ENCODE data around the gene ALKBH2. TPM values are rescaled to one million over a fixed set of nuclear protein-coding genes. Genes with fewer than 3 reads are reported as not detected.
"Not testable (repeated sequence)": the region's sequence is repeated elsewhere in the genome, so short reads cannot be mapped to it uniquely, and the experiment has no call there.

ALKBH2 gene
- polyA plus RNA-seq, 1 experiment, result 13.2 TPM

GRCh38 chr12:109056891-109057290 lies 36.4 kb downstream of the ALKBH2 start:
- no peak overlapping the region for H3K4me3 ChIP-seq (ENCODE audit: low read depth, low read length)
- no peak overlapping the region for H3K27ac ChIP-seq (ENCODE audit: low read depth, low read length)
- no peaks in the 10 kb centered on the region for H3K9me3 ChIP-seq (ENCODE audit: control insufficient read depth, insufficient read depth, low read length)
- ChIA-PET POLR2A (no interaction called here), CTCF (no interaction called here)
- no peaks in the 10 kb centered on the region for H3K27me3 ChIP-seq (ENCODE audit: control insufficient read depth, insufficient read depth, low read length)
- no peak for DNase-seq (ENCODE audit: low read depth, low spot score)
- TF ChIP-seq CTCF (IDR thresholded peaks at IDR 0.05; ENCODE audit: low read depth, low read length), result no peak

DNA sequence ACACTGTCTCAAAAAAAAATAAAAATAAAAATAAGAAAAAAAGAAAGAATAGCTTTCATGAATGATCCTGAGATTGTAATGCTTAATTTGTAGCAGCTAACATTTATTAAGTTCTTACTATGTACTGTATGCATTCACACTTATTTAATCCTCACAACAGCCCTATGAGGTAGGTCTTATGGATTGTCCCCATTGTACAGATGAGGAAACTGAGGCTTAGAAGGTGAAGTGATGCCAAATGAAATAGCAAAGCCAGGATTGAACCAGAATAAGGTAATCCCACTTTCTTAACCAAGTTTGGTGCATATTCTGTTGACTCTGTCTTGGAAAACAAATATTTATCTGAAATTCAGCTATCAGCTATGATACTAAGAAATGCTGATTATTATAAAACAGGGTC lies 38.8 kb downstream of the ALKBH2 start:
- no peak overlapping the region for H3K27ac ChIP-seq (ENCODE audit: low read depth, low read length)
- no peak overlapping the region for H3K4me3 ChIP-seq (ENCODE audit: low read depth, low read length)
- no peaks in the 10 kb centered on the region for H3K9me3 ChIP-seq (ENCODE audit: control insufficient read depth, insufficient read depth, low read length)
- no peak for TF ChIP-seq CTCF (IDR thresholded peaks at IDR 0.05; ENCODE audit: low read depth, low read length)
- H3K27me3 ChIP-seq (ENCODE audit: control insufficient read depth, insufficient read depth, low read length), result no peaks in the 10 kb centered on the region
- POLR2A ChIA-PET, result interaction anchor here (0.7 kb wide), 1 partner anchor 204 kb away, joined by 3 read pairs; no protein-coding TSS in a partner anchor
- no peak for DNase-seq (ENCODE audit: low read depth, low spot score)
- CTCF ChIA-PET, result interaction anchor here (1.0 to 1.7 kb wide), 2 partner anchors 38 to 57 kb away, joined by 4 to 8 read pairs; no protein-coding TSS in a partner anchor

DNA sequence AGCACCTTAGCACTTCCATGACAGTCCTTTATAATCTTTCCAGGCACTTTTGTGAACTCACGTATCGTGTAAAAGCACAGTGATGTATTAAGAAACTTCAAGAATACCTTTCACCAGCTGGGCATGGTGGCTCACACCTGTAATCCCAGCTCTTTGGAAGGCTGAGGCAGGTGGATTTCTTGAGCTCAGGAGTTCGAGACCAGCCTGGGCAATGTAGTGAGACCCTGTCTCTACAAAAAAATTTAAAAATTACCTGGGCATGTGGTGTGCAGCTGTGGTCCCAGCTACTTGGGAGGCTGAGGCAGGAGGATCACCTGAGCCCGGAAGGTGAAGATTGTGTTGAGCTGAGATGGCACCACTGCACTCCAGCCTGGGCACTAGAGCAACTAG lies 39.2 kb downstream of the ALKBH2 start:
- H3K27me3 ChIP-seq (ENCODE audit: control insufficient read depth, insufficient read depth, low read length); POLR2A ChIA-PET; DNase-seq (ENCODE audit: low read depth, low spot score); H3K27ac ChIP-seq (ENCODE audit: low read depth, low read length); H3K9me3 ChIP-seq (ENCODE audit: control insufficient read depth, insufficient read depth, low read length): not testable (repeated sequence)
- peak overlapping the region; percentile 93; the same call in 1 of the 2 replicates for H3K4me3 ChIP-seq (ENCODE audit: low read depth, low read length)
- CTCF ChIA-PET, result interaction anchor here (1.7 kb wide), 1 partner anchor 57 kb away, joined by 8 read pairs; no protein-coding TSS in a partner anchor

GRCh38 chr12:109053382-109054123 lies 39.7 kb downstream of the ALKBH2 start:
- no peak for DNase-seq (ENCODE audit: low read depth, low spot score)
- ChIA-PET POLR2A (no interaction called here), CTCF (interaction anchor here (1.7 kb wide), 1 partner anchor 58 kb away, joined by 8 read pairs; no protein-coding TSS in a partner anchor)

More at GRCh38 chr12:109053382-109054123, 39.7 kb downstream of the ALKBH2 start:
- Histone ChIP-seq H3K27ac (ENCODE audit: low read depth, low read length) (peak overlapping the region; percentile 11), H3K4me3 (ENCODE audit: low read depth, low read length) (peak overlapping the region; percentile 93), H3K27me3 (ENCODE audit: control insufficient read depth, insufficient read depth, low read length) (no peaks in the 10 kb centered on the region), H3K9me3 (ENCODE audit: control insufficient read depth, insufficient read depth, low read length) (no peaks in the 10 kb centered on the region)
- TF ChIP-seq CTCF (IDR thresholded peaks at IDR 0.05; ENCODE audit: low read depth, low read length), result no peak

Data from AG04450 (cell line).